ENCODE results near the gene GCLM. TPM values are rescaled to one million over a fixed set of nuclear protein-coding genes. Genes with fewer than 3 reads are reported as not detected.
A peak's percentile ranks its signal among the peaks of the same experiment; 100 is the strongest.

Gene GCLM
- total RNA-seq, 1 experiment from 2014 or later: 33.7 TPM

DNA sequence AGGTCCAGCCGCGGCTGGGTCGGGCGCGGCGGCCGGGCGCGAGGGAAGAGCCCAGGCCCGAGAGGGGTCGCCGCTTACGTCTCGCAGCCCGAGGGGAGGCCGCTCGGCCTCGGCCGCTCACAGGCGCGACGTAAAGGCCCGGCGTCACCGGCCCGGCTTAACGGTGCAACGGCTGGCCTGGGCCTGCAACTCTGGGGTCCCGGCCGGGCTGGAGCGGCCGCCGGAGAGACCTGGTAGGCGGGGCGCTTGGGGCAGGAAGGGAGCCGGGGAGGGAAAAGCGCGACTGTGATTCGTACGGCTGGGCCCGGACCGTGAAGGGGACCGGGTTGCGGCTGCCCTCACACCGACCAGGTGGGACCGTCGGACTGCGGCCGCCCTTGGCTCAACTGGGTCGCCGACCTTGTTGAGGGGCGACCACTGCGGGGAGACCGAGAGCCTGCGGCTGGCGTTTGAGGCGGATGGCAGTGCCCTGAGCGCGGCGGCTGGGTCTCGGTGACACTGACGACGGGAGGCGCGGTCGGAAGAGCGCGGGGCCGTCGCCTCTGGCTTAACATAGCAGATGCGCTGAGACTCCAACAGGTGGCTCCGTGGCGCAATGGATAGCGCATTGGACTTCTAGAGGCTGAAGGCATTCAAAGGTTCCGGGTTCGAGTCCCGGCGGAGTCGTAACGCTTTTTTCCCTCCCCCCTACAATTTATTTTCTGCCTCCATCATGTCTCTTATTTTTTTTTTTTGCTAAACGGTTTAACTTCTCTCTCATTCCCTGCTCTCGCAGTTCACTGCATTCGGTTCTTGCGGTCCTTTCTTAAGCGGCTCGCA, 62.0 kb downstream of the GCLM start:
- no TSS peak for BruUV-seq (replicated peaks)
- no peaks in the 10 kb centered on the region for H3K36me3 ChIP-seq (ENCODE audit: control insufficient read depth, insufficient read depth, low read length)
- TF ChIP-seq, protein P1, sequence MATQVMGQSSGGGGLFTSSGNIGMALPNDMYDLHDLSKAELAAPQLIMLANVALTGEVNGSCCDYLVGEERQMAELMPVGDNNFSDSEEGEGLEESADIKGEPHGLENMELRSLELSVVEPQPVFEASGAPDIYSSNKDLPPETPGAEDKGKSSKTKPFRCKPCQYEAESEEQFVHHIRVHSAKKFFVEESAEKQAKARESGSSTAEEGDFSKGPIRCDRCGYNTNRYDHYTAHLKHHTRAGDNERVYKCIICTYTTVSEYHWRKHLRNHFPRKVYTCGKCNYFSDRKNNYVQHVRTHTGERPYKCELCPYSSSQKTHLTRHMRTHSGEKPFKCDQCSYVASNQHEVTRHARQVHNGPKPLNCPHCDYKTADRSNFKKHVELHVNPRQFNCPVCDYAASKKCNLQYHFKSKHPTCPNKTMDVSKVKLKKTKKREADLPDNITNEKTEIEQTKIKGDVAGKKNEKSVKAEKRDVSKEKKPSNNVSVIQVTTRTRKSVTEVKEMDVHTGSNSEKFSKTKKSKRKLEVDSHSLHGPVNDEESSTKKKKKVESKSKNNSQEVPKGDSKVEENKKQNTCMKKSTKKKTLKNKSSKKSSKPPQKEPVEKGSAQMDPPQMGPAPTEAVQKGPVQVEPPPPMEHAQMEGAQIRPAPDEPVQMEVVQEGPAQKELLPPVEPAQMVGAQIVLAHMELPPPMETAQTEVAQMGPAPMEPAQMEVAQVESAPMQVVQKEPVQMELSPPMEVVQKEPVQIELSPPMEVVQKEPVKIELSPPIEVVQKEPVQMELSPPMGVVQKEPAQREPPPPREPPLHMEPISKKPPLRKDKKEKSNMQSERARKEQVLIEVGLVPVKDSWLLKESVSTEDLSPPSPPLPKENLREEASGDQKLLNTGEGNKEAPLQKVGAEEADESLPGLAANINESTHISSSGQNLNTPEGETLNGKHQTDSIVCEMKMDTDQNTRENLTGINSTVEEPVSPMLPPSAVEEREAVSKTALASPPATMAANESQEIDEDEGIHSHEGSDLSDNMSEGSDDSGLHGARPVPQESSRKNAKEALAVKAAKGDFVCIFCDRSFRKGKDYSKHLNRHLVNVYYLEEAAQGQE (IDR thresholded peaks at IDR 0.05; ENCODE audit: insufficient read depth in 1 of 2, low read depth in 2 of 2, low read length in 1 of 2): no peak
- TF ChIP-seq, protein P2, sequence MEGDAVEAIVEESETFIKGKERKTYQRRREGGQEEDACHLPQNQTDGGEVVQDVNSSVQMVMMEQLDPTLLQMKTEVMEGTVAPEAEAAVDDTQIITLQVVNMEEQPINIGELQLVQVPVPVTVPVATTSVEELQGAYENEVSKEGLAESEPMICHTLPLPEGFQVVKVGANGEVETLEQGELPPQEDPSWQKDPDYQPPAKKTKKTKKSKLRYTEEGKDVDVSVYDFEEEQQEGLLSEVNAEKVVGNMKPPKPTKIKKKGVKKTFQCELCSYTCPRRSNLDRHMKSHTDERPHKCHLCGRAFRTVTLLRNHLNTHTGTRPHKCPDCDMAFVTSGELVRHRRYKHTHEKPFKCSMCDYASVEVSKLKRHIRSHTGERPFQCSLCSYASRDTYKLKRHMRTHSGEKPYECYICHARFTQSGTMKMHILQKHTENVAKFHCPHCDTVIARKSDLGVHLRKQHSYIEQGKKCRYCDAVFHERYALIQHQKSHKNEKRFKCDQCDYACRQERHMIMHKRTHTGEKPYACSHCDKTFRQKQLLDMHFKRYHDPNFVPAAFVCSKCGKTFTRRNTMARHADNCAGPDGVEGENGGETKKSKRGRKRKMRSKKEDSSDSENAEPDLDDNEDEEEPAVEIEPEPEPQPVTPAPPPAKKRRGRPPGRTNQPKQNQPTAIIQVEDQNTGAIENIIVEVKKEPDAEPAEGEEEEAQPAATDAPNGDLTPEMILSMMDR (IDR thresholded peaks at IDR 0.05): 0 out of 2 replicates have a peak, but pooled peaks have one; percentile 8
- 0 out of 2 replicates have a peak, but pooled peaks have one; percentile 13 for TF ChIP-seq SIN3A (IDR thresholded peaks at IDR 0.05; ENCODE audit: borderline replicate concordance, insufficient read depth, low read depth, low read length)
- TF ChIP-seq TCF7L2 (IDR thresholded peaks at IDR 0.05; ENCODE audit: low read depth, low read length): no peak; the same call in 1 of the 2 replicates
- peak; percentile 78 for TF ChIP-seq POLR2AphosphoS5 (IDR thresholded peaks at IDR 0.05; ENCODE audit: low read depth, low read length)
- ATAC-seq: peak; percentile 84
- no peaks in the 10 kb centered on the region for H3K9me3 ChIP-seq (ENCODE audit: control insufficient read depth, insufficient read depth, low read depth, low read length)
- peaks cover 11% of the 10 kb centered on the region; the same call in 1 of the 2 replicates for H3K4me1 ChIP-seq (ENCODE audit: control insufficient read depth, insufficient read depth, low read length)
- no peaks in the 10 kb centered on the region for H3K27me3 ChIP-seq (ENCODE audit: control insufficient read depth, insufficient read depth, low read length)
- in situ Hi-C loops (cut with HindIII; ENCODE audit: low pct_unique_long_range_greater_than_20kb, low sequenced_read_pairs) (no loop called here), intact Hi-C loops (cut with micrococcal nuclease; ENCODE audit: unreplicated experiment) (loop anchor here (5.0 to 10.0 kb wide), 2 partner anchors 212 to 405 kb away; no protein-coding TSS in a partner anchor)
- peak overlapping the region; percentile 69 to 74 for H3K4me3 ChIP-seq (ENCODE audit: low read depth in 2 of 2, low read length in 2 of 2)
- peak overlapping the region; percentile 75 for H3K27ac ChIP-seq (ENCODE audit: low read length)
- POLR2A ChIA-PET: interaction anchor here (0.7 kb wide), 1 partner anchor 32 kb away, joined by 3 read pairs; no protein-coding TSS in a partner anchor
- peak; percentile 81 for DNase-seq (ENCODE audit: low read depth, low spot score)
- CTCF ChIA-PET: no interaction called here

DNA sequence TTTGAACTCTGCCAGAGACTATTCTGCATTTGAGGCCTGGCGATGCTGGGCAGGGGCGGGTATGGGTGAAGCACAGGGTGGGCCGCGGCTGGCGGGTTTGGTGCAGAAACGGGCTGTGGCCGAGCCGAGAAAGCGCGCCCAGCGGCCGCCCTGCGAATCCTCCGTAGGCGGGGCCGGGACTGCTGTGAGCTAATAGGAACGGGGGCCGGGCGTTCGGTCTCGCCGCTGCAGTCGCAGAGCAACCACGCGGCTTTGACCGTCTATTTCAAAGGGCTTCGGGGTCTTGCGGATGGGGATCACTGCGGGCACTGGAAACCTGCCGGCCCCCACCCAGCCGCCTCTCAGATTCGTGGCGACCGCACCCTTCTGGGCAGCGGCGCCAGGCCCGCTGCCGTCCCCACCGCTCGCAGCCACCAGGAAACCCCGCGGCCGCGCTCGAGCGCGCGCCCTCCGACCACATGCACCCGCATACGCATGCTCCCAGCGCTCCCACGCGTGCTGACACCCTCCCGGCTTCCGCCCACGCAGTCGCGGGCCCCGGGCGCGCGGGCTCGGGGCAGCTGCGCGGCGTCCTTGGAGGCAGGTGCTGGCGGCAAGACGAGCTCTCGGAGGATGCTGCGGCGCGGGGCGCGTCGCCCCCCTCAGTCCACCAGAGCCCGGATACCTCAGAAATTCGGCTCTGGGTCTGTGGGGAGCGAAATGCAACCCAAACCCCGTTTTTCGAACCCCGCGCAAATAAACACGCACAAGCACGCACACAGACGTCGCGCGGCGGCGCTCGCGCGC, 62.8 kb downstream of the GCLM start:
- intact Hi-C loops (cut with micrococcal nuclease; ENCODE audit: unreplicated experiment): loop anchor here (5.0 to 10.0 kb wide), 2 partner anchors 212 to 404 kb away; no protein-coding TSS in a partner anchor

More for the DNA sequence above, 62.8 kb downstream of the GCLM start:
- no peak for TF ChIP-seq SIN3A (IDR thresholded peaks at IDR 0.05; ENCODE audit: borderline replicate concordance, insufficient read depth, low read depth, low read length)
- peak; percentile 56 for TF ChIP-seq TCF7L2 (IDR thresholded peaks at IDR 0.05; ENCODE audit: low read depth, low read length)
- TF ChIP-seq POLR2AphosphoS5 (IDR thresholded peaks at IDR 0.05; ENCODE audit: low read depth, low read length): peak; percentile 68; the same call in 1 of the 2 replicates
- TF ChIP-seq, protein P1 (IDR thresholded peaks at IDR 0.05; ENCODE audit: insufficient read depth in 1 of 2, low read depth in 2 of 2, low read length in 1 of 2): no peak
- TF ChIP-seq, protein P2 (IDR thresholded peaks at IDR 0.05): peak; percentile 51
- BruUV-seq (replicated peaks): no TSS peak
- in situ Hi-C loops (cut with HindIII; ENCODE audit: low pct_unique_long_range_greater_than_20kb, low sequenced_read_pairs): no loop called here
- no peak for DNase-seq (ENCODE audit: low read depth, low spot score)
- Histone ChIP-seq H3K27me3 (ENCODE audit: control insufficient read depth, insufficient read depth, low read length) (no peaks in the 10 kb centered on the region), H3K4me1 (ENCODE audit: control insufficient read depth, insufficient read depth, low read length) (peaks cover 11% of the 10 kb centered on the region; the same call in 1 of the 2 replicates), H3K27ac (ENCODE audit: low read length) (peak overlapping the region; percentile 55), H3K4me3 (ENCODE audit: low read depth in 2 of 2, low read length in 2 of 2) (peak overlapping the region; percentile 69 to 74), H3K36me3 (ENCODE audit: control insufficient read depth, insufficient read depth, low read length) (no peaks in the 10 kb centered on the region), H3K9me3 (ENCODE audit: control insufficient read depth, insufficient read depth, low read depth, low read length) (no peaks in the 10 kb centered on the region)
- POLR2A ChIA-PET: interaction anchor here (0.6 to 1.1 kb wide), 2 partner anchors 208 to 535 kb away, joined by 3 to 6 read pairs; no protein-coding TSS in a partner anchor
- CTCF ChIA-PET: interaction anchor here (1.0 to 1.2 kb wide), 3 partner anchors 32 to 217 kb away, joined by 3 to 4 read pairs (median 3); partner anchors contain the start of gene BCAR3
- peak; percentile 80 for ATAC-seq
